GM18505 (cell line): ENCODE data around the gene OGFOD1.

Experiments used
- ATAC-seq: cut with Tn5 transposase; IDR thresholded peaks from one replicate; pipeline ENCODE4 v1.9.1; 2021; ENCODE audit not compliant: unreplicated experiment
- POLR2A ChIP-seq: IDR thresholded peaks from 4 replicates; pipeline ENCODE4 v1.6.1; 2011; ENCODE audit warnings: borderline replicate concordance; ENCODE audit not compliant: insufficient read depth, insufficient read length; ENCODE audit errors: extremely low read depth

Gene OGFOD1

DNA sequence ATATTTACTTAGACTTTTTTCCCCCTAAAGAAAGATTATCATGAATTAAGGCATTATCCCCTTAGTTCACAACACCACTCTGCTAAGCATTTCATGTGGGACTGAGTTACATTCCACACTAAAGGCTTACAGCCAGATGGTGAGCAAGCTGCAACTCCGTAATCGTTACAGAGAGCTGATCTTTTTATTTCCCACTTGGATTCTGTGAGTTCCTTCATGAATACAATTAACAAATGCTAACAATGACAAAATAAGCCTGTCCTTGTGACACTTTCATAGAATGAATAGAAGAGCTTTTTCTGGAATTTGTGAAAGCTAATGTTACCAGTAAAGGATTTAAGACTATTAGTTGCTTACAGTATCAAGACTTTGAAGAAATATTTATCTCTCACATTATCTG, 8.7 kb downstream of the OGFOD1 start:
- TF ChIP-seq POLR2A = no peak
- no peak for ATAC-seq

DNA sequence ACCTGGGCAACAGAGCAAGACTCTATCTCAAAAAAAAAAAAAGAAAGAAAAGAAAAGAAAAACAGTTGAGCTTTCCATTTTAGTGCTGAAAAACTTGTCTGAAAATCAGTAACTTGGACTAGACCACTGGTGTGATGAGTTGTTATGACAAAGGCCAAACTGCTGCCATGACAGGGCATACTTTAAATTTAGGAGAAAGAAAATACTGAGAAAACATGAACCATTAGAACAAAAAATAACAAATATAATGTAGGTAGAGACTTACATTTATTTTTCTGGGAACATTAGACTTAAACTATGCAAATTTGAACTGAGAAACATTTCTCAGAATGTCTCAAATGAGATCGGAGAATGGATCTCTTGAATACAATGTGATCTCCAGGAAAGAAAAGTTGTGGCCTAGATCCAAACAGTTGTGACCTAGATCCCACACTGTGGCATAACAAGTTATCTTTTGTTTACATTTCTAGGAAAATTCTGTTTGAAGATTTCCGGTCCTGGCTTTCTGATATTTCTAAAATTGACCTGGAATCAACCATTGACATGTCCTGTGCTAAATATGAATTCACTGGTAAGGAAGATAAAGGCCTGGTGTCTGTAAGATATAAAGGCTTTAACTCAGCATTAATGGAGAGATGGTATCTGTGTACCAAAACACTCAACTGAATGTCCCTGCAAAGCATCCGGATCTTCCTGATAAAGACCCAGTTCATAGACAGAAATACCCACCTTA, 10.9 kb downstream of the OGFOD1 start:
- no peak for ATAC-seq
- no peak for TF ChIP-seq POLR2A

DNA sequence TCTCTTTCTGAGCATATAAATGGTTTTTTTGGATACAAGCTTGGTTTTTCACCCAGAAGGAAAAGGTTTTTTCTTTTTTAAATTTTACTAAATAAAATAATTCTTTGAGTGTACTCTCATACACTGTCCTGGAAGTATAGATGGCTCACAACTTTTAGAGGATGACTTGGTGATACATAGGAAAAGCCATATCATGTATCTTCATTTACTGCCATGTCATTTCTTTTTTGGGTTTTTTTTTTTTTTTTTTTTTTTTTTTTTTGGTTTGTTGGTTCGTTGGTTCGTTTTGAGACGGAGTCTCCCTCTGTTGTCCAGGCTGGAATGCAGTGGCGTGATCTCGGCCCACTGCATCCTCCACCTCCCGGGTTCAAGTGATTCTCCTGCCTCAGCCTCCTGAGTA, 11.8 kb downstream of the OGFOD1 start:
- ATAC-seq = no peak
- TF ChIP-seq POLR2A = no peak

DNA sequence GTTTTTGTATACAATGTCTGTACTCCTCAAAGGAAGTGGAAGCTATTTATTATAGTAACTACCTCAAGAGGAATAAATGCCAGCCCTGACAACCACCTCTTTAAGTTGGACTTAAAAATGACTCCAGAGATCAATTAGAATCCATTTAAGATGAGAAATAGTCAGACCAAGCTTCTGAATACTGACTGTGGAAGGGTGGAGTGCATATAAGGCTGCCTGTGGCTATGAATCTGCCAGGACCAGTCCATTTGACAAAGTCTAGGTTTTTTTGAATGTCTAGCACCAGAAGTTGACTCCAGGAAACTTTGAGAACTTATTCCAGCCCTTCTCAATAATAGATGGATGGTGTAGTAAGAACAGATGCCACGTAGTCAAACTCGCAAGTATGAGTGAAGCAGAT, 15.0 kb downstream of the OGFOD1 start:
- no peak for ATAC-seq

DNA sequence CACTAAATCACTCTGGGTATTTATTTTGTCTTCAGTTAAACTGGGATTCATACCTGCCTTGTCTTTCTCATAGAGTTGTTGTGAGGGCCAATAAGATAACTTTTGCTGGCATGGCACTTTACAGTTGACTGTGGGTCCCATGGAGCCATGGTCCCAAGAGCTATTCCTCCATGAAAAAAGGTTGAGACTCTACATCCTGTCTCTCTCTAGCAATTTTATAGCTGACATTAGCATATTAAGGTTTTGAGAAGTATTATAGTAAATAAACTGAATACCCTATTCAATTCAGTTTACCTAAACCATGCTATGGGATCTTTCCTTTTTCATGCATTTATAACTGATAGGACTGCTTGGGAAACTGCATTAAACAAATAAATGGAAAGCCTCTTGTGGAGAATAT, 17.4 kb downstream of the OGFOD1 start:
- TF ChIP-seq POLR2A = no peak
- ATAC-seq = no peak

More for the DNA sequence above, 15.0 kb downstream of the OGFOD1 start:
- TF ChIP-seq POLR2A = no peak

DNA sequence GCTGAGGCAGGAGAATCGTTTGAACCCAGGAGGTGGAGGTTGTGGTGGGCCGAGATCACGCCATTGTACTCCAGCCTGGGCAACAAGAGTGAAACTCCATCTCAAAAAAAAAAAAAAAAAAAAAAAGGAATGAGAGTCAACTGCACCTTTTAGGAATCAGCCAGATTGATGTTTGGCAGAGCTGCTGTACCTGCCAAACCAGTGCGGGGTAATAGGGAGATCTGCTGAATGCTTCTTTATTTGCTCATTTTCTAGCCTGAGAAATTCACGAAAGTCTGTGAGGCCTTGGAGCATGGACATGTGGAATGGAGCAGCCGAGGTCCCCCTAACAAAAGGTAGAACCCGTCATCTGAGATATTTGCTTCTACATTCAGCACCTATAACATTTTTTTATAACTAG, 18.4 kb downstream of the OGFOD1 start:
- no peak for TF ChIP-seq POLR2A
- ATAC-seq = no peak

DNA sequence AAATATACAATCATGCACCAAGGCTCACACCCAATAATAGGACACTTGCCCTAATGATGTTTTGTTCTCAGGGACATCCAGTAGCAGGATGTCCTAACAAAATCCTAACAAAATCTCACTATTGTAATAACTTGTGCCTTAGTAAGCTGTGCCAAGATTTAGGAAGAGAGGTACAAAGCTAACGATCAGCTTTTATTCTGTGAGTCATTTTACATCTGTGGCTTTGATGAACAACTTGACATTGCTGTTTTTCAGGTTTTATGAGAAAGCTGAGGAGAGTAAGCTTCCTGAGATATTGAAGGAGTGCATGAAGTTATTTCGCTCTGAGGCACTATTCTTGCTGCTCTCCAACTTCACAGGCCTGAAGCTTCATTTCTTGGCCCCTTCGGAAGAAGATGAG, 18.9 kb downstream of the OGFOD1 start:
- no peak for TF ChIP-seq POLR2A
- no peak for ATAC-seq

DNA sequence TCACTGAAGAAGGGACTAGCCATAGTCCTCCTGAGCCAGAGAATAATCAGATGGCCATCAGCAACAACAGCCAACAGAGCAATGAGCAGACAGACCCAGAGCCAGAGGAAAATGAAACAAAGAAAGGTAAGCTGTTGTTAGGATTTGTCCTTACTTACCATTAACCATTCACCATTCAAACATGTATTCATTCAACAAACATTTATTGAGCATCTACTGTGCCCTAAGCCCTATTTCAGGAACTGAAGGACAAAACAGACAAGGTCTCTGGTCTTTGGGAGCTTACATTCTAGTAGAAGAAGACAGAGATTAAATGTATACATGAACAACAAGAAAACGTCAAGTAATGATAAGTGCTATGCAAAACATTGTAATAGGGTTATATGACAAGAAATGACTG, 19.3 kb downstream of the OGFOD1 start:
- TF ChIP-seq POLR2A = no peak
- no peak for ATAC-seq

DNA sequence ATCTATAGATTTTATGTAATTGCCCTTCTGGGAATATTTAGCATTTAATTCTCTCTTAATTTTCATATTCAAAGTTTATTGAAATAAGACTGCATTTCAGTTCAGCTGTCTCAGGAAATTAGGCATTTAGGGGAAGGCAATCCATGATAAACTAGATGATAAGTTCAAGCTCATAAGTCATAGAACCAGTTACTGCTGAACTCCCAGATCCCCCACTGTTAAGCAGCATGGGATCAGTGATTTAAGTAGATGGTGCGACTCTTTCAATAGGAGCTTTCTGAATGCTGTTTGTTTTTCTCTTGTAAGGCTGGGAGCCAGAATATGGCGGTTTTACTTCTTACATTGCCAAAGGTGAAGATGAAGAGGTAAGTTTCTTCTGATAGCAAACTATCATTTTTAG, 23.8 kb downstream of the OGFOD1 start:
- no peak for TF ChIP-seq POLR2A

DNA sequence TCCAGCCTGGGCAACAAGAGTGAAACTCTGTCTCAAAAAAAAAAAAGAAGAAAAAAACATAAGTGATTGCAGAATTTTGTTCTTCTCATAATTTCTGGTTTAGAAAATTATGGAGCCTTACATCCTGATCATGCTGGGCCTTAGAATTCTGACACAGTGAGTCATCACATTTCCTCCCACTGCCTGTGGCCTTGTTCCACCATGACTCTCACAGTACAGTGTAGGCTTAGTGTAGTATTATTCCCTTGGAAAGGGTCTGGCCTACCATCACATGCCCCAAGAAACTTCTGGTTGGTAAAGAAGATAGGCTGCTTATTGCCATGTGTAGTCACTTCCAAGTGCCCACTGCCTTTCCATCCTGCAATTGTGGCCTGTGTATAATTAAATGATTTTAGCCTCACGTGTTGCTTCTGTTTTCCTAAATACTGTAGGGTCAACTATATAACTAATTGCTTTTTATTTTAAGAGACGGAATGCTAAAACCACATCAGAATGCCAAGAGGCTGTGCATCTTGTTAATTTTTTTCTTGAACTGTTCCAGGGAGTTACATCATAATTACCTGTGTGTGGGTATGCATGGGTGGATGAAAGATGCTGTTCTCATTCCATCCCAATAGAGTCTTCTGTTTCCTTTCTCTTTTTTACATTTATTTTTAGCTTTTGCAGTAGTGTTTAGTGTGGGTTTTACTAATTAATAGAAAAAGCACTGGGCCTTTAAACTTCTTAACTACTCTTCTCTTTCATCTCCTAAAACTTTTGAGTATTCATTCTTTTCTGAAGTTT, 25.9 kb downstream of the OGFOD1 start:
- no peak for ATAC-seq
- no peak for TF ChIP-seq POLR2A

More for the DNA sequence above, 23.8 kb downstream of the OGFOD1 start:
- no peak for ATAC-seq

DNA sequence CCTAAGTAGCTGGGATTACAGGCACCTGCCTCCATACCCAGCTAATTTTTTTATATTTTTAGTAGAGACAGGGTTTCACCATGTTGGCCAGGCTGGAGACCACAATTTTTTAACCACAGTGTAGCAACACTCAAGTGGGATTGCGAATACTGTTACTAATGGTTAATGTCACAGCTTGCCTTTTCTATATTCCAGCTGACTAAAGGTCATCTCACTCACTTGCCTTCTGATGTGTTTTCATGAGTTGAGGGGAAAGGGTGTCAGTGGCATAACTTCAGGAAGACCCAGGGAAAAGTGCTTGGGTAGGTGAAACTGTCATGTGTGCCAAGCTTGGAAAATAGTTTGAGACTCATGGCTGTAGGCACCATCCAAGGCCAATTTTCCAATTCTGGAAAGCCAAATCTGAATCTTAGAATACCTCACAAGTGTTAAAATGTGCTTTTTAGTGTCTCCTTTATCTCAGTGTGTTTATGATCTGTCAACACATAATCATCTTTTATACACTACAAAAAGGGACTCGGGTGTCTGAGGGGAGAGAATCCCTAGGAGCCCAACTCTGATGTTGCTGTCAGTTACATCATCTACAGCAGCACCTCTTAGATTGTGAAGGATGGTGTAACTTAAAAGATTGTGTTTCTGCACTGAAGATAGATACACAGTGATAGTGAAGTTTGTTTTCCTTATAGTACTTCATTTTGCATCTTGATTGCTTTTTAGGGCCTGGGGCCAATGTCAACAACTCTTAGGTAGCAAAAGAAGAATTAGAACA, 27.1 kb downstream of the OGFOD1 start:
- no peak for TF ChIP-seq POLR2A
- no peak for ATAC-seq

DNA sequence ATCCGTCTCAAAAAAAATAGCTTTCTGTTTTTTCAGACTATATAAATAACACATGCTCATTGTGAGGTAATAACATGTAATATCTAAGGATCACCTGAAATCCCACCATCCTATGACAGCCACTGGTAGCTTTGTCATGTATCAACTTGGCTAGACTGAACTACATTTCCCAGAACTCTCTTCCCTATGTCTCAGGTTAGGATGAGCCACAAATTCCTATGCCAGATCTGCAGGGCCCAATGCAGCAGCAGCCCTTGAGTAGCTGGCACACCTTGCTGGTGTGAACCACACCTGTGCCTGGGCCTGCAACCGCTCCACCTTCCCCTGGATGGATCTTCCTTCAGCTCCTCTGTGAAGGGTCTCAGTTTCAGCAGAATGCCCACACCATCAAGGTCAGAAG, 28.1 kb downstream of the OGFOD1 start:
- ATAC-seq = no peak
- TF ChIP-seq POLR2A = no peak

DNA sequence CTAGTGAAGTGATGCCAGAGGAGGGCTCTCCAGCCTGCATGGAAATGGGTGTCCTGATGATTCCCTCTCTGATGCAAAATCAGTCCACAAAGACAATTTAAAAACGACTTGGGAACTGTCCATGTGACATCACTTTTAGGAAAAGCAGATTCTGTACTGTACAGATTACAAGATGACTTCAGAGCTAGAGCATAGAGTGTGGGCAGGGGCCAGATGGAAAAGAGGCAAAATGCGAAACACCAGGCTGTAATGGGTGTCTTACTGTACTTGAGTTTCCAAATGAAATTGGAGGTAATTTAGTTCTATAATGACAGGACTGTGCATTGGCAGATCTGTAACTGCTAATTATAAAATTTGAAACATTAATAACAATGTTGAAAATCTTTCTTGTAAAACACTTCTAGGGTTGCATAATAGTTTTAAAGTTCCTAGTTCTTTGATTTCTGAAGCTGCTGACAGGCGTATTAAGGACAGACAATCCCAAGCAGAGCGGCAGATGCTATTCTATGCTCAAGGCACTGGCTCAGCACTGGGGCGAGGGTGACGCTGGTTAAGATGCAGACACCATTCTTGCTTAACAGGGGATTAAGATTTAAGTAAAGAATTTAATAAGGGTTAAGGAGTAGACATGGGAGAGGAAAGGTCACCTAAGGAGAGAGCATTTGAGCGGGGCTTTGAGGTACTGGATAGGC, 29.6 kb downstream of the OGFOD1 start:
- TF ChIP-seq POLR2A = no peak

More for the DNA sequence above, 29.6 kb downstream of the OGFOD1 start:
- ATAC-seq = no peak
